HG03457 (cell line): ENCODE results near the gene PBX3.

Experiments
- ATAC-seq: cut with Tn5 transposase; IDR thresholded peaks from one replicate; pipeline ENCODE4 v1.9.1; 2021; ENCODE audit warnings: moderate number of reproducible peaks; ENCODE audit not compliant: unreplicated experiment

Gene PBX3

GRCh38 chr9:125747053-125747764, at the start of gene PBX3:
Gene PBX3, plus strand, starts transcription at chr9:125747373.
- no peak for ATAC-seq

- ATAC-seq: no peak
Measured at GRCh38 chr9:125699870-125700269, 47.3 kb upstream of the PBX3 start.

GRCh38 chr9:125700791-125701190, 46.4 kb upstream of the PBX3 start:
- peak; percentile 83 for ATAC-seq

- no peak for ATAC-seq
Measured at GRCh38 chr9:125701351-125701750, 45.8 kb upstream of the PBX3 start.

GRCh38 chr9:125703662-125704061, 43.5 kb upstream of the PBX3 start:
- no peak for ATAC-seq

GRCh38 chr9:125705893-125706292, 41.3 kb upstream of the PBX3 start:
- no peak for ATAC-seq

- ATAC-seq: peak; percentile 78
Measured at GRCh38 chr9:125706651-125707471, 40.3 kb upstream of the PBX3 start, which contains the start of gene MAPKAP1. Gene MAPKAP1, minus strand, starts transcription at chr9:125707208. Its CDS starts 34,634 bp downstream, at chr9:125672574.

- no peak for ATAC-seq
Measured at GRCh38 chr9:125707472-125707804, 39.7 kb upstream of the PBX3 start.

GRCh38 chr9:125726456-125727132, 20.6 kb upstream of the PBX3 start:
- no peak for ATAC-seq

GRCh38 chr9:125730168-125730567, 17.0 kb upstream of the PBX3 start:
- ATAC-seq: no peak

- ATAC-seq: no peak
Measured at GRCh38 chr9:125732562-125732961, 14.6 kb upstream of the PBX3 start.

- no peak for ATAC-seq
Measured at GRCh38 chr9:125739436-125739835, 7.7 kb upstream of the PBX3 start.

GRCh38 chr9:125742657-125743056, 4.5 kb upstream of the PBX3 start:
- ATAC-seq: no peak

GRCh38 chr9:125743682-125744428, 3.3 kb upstream of the PBX3 start:
- no peak for ATAC-seq

- no peak for ATAC-seq
Measured at GRCh38 chr9:125744616-125745015, 2.6 kb upstream of the PBX3 start.

GRCh38 chr9:125745018-125745417, 2.2 kb upstream of the PBX3 start:
- no peak for ATAC-seq

- ATAC-seq: no peak
Measured at GRCh38 chr9:125745682-125746016, 1.5 kb upstream of the PBX3 start.

- ATAC-seq: peak; percentile 52
Measured at GRCh38 chr9:125746017-125746773, 978 bp upstream of the PBX3 start.

- peak; percentile 10 for ATAC-seq
Measured at GRCh38 chr9:125746774-125747052, 460 bp upstream of the PBX3 start.

GRCh38 chr9:125747765-125748445, 732 bp downstream of the PBX3 start:
- no peak for ATAC-seq
